ENCODE measurements around the gene NLGN2. TPM values are rescaled to one million over a fixed set of nuclear protein-coding genes. Genes with fewer than 3 reads are reported as not detected.

NLGN2 gene
- total and polyA plus RNA-seq, 9 donors, result 11.4 to 76.2 (median 49.4) TPM

DNA sequence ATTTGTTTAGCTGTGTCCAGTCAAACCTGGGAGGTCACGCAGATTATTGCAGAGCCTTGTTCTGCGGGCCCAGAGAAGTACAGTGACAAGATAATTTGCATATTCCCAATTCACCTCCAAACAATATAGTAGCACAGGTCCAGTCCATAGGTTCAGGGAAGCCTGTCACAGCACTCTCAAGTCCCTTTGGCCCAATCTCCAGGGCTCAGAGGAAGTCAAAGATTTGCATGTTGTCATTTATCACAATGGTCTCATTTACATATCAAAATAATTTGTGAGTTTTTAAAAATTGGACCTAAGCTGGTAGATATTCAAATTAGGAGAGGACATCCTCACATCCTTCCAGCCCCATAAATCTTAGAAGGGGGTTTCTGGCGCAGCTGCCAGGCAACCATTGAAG, 59.9 kb downstream of the NLGN2 start:
- H3K4me1 ChIP-seq (ENCODE audit: insufficient read depth), result peaks cover 6% of the 10 kb centered on the region
- intact Hi-C loops (cut with DNase I), result no loop called here
- WGBS, 3 donors, result 86 to 94% (median 93%) methylated on average over 3 of the region's 3 CpGs
- DNase-seq, result no peak
- no peaks in the 10 kb centered on the region for H3K9me3 ChIP-seq
- no peaks in the 10 kb centered on the region for H3K36me3 ChIP-seq
- no peak for TF ChIP-seq POLR2A (IDR thresholded peaks at IDR 0.05)
- TF ChIP-seq, protein P1, sequence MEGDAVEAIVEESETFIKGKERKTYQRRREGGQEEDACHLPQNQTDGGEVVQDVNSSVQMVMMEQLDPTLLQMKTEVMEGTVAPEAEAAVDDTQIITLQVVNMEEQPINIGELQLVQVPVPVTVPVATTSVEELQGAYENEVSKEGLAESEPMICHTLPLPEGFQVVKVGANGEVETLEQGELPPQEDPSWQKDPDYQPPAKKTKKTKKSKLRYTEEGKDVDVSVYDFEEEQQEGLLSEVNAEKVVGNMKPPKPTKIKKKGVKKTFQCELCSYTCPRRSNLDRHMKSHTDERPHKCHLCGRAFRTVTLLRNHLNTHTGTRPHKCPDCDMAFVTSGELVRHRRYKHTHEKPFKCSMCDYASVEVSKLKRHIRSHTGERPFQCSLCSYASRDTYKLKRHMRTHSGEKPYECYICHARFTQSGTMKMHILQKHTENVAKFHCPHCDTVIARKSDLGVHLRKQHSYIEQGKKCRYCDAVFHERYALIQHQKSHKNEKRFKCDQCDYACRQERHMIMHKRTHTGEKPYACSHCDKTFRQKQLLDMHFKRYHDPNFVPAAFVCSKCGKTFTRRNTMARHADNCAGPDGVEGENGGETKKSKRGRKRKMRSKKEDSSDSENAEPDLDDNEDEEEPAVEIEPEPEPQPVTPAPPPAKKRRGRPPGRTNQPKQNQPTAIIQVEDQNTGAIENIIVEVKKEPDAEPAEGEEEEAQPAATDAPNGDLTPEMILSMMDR (IDR thresholded peaks at IDR 0.05), result no peak
- no peak for TF ChIP-seq EP300 (IDR thresholded peaks at IDR 0.05)
- H3K27ac ChIP-seq, result peak overlapping the region in 1 of 2 donors; percentile 11
- no peak overlapping the region for H3K4me3 ChIP-seq
- H3K27me3 ChIP-seq, result no peaks in the 10 kb centered on the region

DNA sequence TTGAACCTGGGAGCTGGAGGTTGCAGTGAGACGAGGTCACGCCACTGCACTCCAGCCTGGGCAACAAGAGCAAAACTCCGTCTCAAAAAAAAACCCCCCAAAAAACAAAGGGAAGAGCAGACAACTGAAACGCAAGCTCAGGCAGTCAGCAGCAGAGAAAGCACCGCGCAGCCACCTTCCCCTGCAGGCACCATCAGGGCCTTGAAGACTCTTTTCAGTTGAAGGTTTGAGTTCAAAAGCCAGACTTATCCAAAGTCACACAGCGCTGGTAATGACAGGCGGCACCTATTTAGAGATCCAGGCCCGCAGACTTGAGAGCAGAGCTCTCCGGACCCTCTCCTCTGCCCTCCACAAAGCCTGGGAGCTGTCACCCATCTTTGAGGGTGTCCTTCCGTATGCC, 60.6 kb downstream of the NLGN2 start:
- Histone ChIP-seq H3K27ac (no peak overlapping the region), H3K27me3 (no peaks in the 10 kb centered on the region), H3K9me3 (no peaks in the 10 kb centered on the region), H3K36me3 (no peaks in the 10 kb centered on the region), H3K4me1 (ENCODE audit: insufficient read depth) (peaks cover 6% of the 10 kb centered on the region), H3K4me3 (no peak overlapping the region)
- TF ChIP-seq, protein P1 (IDR thresholded peaks at IDR 0.05), result no peak
- no peak for TF ChIP-seq POLR2A (IDR thresholded peaks at IDR 0.05)
- TF ChIP-seq EP300 (IDR thresholded peaks at IDR 0.05), result no peak
- WGBS, 3 donors, result 94 to 95% (median 95%) methylated on average over 11 of the region's 11 CpGs
- no peak for DNase-seq
- intact Hi-C loops (cut with DNase I), result no loop called here

DNA sequence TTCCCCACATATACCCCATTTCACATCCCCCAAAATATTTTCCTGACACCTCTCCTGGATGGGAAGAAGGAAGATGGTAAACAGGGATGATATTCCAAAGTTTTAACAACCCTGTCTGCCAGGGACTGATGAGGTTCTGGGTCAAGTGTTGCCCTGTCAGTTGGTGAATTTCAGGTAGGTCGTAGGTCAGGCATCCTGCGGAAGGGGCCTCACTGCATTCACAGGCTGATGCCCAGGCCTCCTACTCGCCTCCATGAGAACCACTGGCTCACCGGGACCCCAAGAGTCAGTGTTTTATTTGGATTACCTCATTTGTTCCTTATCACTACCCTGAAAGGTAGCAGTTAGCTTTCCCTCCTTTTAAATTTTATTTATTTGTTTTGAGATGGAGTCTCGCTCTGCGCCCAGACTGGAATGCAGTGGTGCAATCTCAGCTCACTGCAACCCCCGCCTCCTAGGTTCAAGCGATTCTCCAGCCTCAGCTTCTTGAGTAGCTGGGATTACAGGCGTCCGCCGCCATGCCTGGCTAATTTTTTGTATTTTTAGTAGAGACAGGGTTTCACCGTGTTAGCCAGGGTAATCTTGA, 61.3 kb downstream of the NLGN2 start:
- Histone ChIP-seq H3K27ac (no peak overlapping the region), H3K36me3 (no peaks in the 10 kb centered on the region), H3K9me3 (no peaks in the 10 kb centered on the region), H3K27me3 (no peaks in the 10 kb centered on the region), H3K4me3 (no peak overlapping the region), H3K4me1 (ENCODE audit: insufficient read depth) (peaks cover 6% of the 10 kb centered on the region)
- TF ChIP-seq EP300 (IDR thresholded peaks at IDR 0.05) (no peak), POLR2A (IDR thresholded peaks at IDR 0.05) (no peak)
- TF ChIP-seq, protein P1 (IDR thresholded peaks at IDR 0.05), result no peak
- intact Hi-C loops (cut with DNase I), result no loop called here
- DNase-seq, result no peak
- 74 to 81% (median 75%) methylated on average over 12 of the region's 12 CpGs for WGBS, 3 donors

Other genes starting within 250 kb of the NLGN2 start
Only the 30 nearest of the 39 such genes appear.
- gene DVL2, start 173.3 kb upstream of the NLGN2 start, total RNA-seq, result 10 to 100 TPM; 36.9 to 80.6 (median 61.3) TPM
- 10 to 100 TPM in 1 of 2 donors, 1 to 10 TPM in 1; 8.2 to 49.0 TPM for gene DVL2, start 173.3 kb upstream of the NLGN2 start, polyA plus RNA-seq
- gene PHF23, start 168.4 kb upstream of the NLGN2 start, total RNA-seq, result 10 to 100 TPM; 19.4 to 57.7 (median 41.0) TPM
- gene PHF23, start 168.4 kb upstream of the NLGN2 start, polyA plus RNA-seq, result 10 to 100 TPM; 23.3 to 42.5 TPM
- 1,000 to 10,000 TPM in 1 of 7 donors, 100 to 1,000 TPM in 6; 526 to 1,303 (median 619) TPM for gene GABARAP, start 165.4 kb upstream of the NLGN2 start, total RNA-seq
- gene GABARAP, start 165.4 kb upstream of the NLGN2 start, polyA plus RNA-seq, result 1,000 to 10,000 TPM in 1 of 2 donors, 100 to 1,000 TPM in 1; 763 to 1,518 TPM
- 100 to 1,000 TPM in 5 of 7 donors, 10 to 100 TPM in 2; 42.3 to 136 (median 123) TPM for gene CTDNEP1, start 156.1 kb upstream of the NLGN2 start, total RNA-seq
- 100 to 1,000 TPM in 1 of 2 donors, 10 to 100 TPM in 1; 82.5 to 256 TPM for gene CTDNEP1, start 156.1 kb upstream of the NLGN2 start, polyA plus RNA-seq
- gene ELP5, start 155.6 kb upstream of the NLGN2 start, total RNA-seq, result 10 to 100 TPM; 18.7 to 55.7 (median 40.6) TPM
- 10 to 100 TPM; 35.1 to 56.0 TPM for gene ELP5, start 155.6 kb upstream of the NLGN2 start, polyA plus RNA-seq
- 100 to 1,000 TPM in 1 of 7 donors, 1 to 10 TPM in 4, under 1 TPM in 1, not detected in 1; 0.53 to 102 (median 6.3) TPM for gene CLDN7, start 145.4 kb upstream of the NLGN2 start, total RNA-seq
- gene CLDN7, start 145.4 kb upstream of the NLGN2 start, polyA plus RNA-seq, result 1 to 10 TPM in 1 of 2 donors, under 1 TPM in 1; 0.27 to 1.1 TPM
- 1 to 10 TPM in 6 of 7 donors, under 1 TPM in 1; 0.83 to 9.8 (median 2.3) TPM for gene SLC2A4, start 126.1 kb upstream of the NLGN2 start, total RNA-seq
- 1 to 10 TPM; 3.4 to 4.1 TPM for gene SLC2A4, start 126.1 kb upstream of the NLGN2 start, polyA plus RNA-seq
- 1 to 10 TPM in 2 of 7 donors, under 1 TPM in 2, not detected in 3; 0.30 to 1.8 (median 0.98) TPM for gene YBX2, start 113.2 kb upstream of the NLGN2 start, total RNA-seq
- under 1 TPM; 0.33 to 0.80 TPM for gene YBX2, start 113.2 kb upstream of the NLGN2 start, polyA plus RNA-seq
- gene EIF5A, start 100.2 kb upstream of the NLGN2 start, total RNA-seq, result 100 to 1,000 TPM in 5 of 7 donors, 10 to 100 TPM in 2; 55.9 to 302 (median 229) TPM
- gene EIF5A, start 100.2 kb upstream of the NLGN2 start, polyA plus RNA-seq, result 100 to 1,000 TPM; 182 to 258 TPM
- 10 to 100 TPM; 53.1 to 76.5 (median 59.3) TPM for gene GPS2, start 92.5 kb upstream of the NLGN2 start, total RNA-seq
- gene GPS2, start 92.5 kb upstream of the NLGN2 start, polyA plus RNA-seq, result 100 to 1,000 TPM in 1 of 2 donors, 10 to 100 TPM in 1; 62.2 to 103 TPM
- 10 to 100 TPM; 11.2 to 48.0 (median 41.6) TPM for gene NEURL4, start 78.5 kb upstream of the NLGN2 start, total RNA-seq
- gene NEURL4, start 78.5 kb upstream of the NLGN2 start, polyA plus RNA-seq, result 10 to 100 TPM in 1 of 2 donors, 1 to 10 TPM in 1; 9.6 to 32.8 TPM
- 1 to 10 TPM; 1.9 to 9.4 (median 5.5) TPM for gene ACAP1, start 71.3 kb upstream of the NLGN2 start, total RNA-seq
- 1 to 10 TPM; 2.2 to 5.8 TPM for gene ACAP1, start 71.3 kb upstream of the NLGN2 start, polyA plus RNA-seq
- gene KCTD11, start 55.7 kb upstream of the NLGN2 start, total RNA-seq, result 10 to 100 TPM in 5 of 7 donors, 1 to 10 TPM in 2; 5.1 to 12.9 (median 10.5) TPM
- 10 to 100 TPM; 10.4 to 12.5 TPM for gene KCTD11, start 55.7 kb upstream of the NLGN2 start, polyA plus RNA-seq
- not detected for gene TMEM95, start 52.7 kb upstream of the NLGN2 start, total RNA-seq
- gene TMEM95, start 52.7 kb upstream of the NLGN2 start, polyA plus RNA-seq, result not detected
- 1 to 10 TPM; 5.0 to 8.3 (median 6.4) TPM for gene TNK1, start 26.8 kb upstream of the NLGN2 start, total RNA-seq
- gene TNK1, start 26.8 kb upstream of the NLGN2 start, polyA plus RNA-seq, result 1 to 10 TPM in 1 of 2 donors, under 1 TPM in 1; 0.85 to 3.6 TPM
- gene PLSCR3, start 13.3 kb upstream of the NLGN2 start, total RNA-seq, result 10 to 100 TPM; 11.0 to 52.4 (median 33.8) TPM
- gene PLSCR3, start 13.3 kb upstream of the NLGN2 start, polyA plus RNA-seq, result 10 to 100 TPM in 1 of 2 donors, 1 to 10 TPM in 1; 7.1 to 40.9 TPM
- 100 to 1,000 TPM in 2 of 7 donors, 10 to 100 TPM in 5; 57.0 to 133 (median 85.2) TPM for gene TMEM256, start 3.7 kb upstream of the NLGN2 start, total RNA-seq
- 100 to 1,000 TPM in 1 of 2 donors, 10 to 100 TPM in 1; 44.0 to 128 TPM for gene TMEM256, start 3.7 kb upstream of the NLGN2 start, polyA plus RNA-seq
- gene SPEM1, start 12.5 kb downstream of the NLGN2 start, total RNA-seq, result not detected
- gene SPEM1, start 12.5 kb downstream of the NLGN2 start, polyA plus RNA-seq, result not detected
- gene SPEM2, start 17.8 kb downstream of the NLGN2 start, total RNA-seq, result not detected
- not detected for gene SPEM2, start 17.8 kb downstream of the NLGN2 start, polyA plus RNA-seq
- not detected for gene SPEM3, start 21.0 kb downstream of the NLGN2 start, total RNA-seq
- gene SPEM3, start 21.0 kb downstream of the NLGN2 start, polyA plus RNA-seq, result not detected
- gene TMEM102, start 27.6 kb downstream of the NLGN2 start, total RNA-seq, result 1 to 10 TPM in 5 of 7 donors, under 1 TPM in 2; 0.43 to 8.3 (median 1.5) TPM
- 1 to 10 TPM in 1 of 2 donors, under 1 TPM in 1; 0.61 to 1.2 TPM for gene TMEM102, start 27.6 kb downstream of the NLGN2 start, polyA plus RNA-seq
- gene FGF11, start 31.7 kb downstream of the NLGN2 start, total RNA-seq, result 1 to 10 TPM in 2 of 7 donors, under 1 TPM in 5; 0.10 to 4.2 (median 0.61) TPM
- gene FGF11, start 31.7 kb downstream of the NLGN2 start, polyA plus RNA-seq, result 1 to 10 TPM in 1 of 2 donors, under 1 TPM in 1; 0.25 to 5.1 TPM
- 10 to 100 TPM in 2 of 7 donors, 1 to 10 TPM in 5; 3.2 to 13.5 (median 7.6) TPM for gene CHRNB1, start 37.2 kb downstream of the NLGN2 start, total RNA-seq
- 1 to 10 TPM; 5.9 to 7.8 TPM for gene CHRNB1, start 37.2 kb downstream of the NLGN2 start, polyA plus RNA-seq
- 100 to 1,000 TPM in 3 of 7 donors, 10 to 100 TPM in 4; 39.3 to 123 (median 85.5) TPM for gene ZBTB4, start 71.8 kb downstream of the NLGN2 start, total RNA-seq
- gene ZBTB4, start 71.8 kb downstream of the NLGN2 start, polyA plus RNA-seq, result 10 to 100 TPM; 53.8 to 84.5 TPM
- not detected for gene SLC35G6, start 73.6 kb downstream of the NLGN2 start, total RNA-seq
- not detected for gene SLC35G6, start 73.6 kb downstream of the NLGN2 start, polyA plus RNA-seq
- gene POLR2A, start 76.5 kb downstream of the NLGN2 start, total RNA-seq, result 100 to 1,000 TPM in 2 of 7 donors, 10 to 100 TPM in 5; 39.5 to 110 (median 88.2) TPM
- gene POLR2A, start 76.5 kb downstream of the NLGN2 start, polyA plus RNA-seq, result 10 to 100 TPM; 26.7 to 74.5 TPM
- 10 to 100 TPM; 37.3 to 78.3 (median 59.6) TPM for gene TNFSF12, start 141.2 kb downstream of the NLGN2 start, total RNA-seq
- gene TNFSF12, start 141.2 kb downstream of the NLGN2 start, polyA plus RNA-seq, result 10 to 100 TPM; 26.6 to 70.1 TPM
- 10 to 100 TPM; 10.4 to 38.8 (median 21.7) TPM for gene TNFSF13, start 150.9 kb downstream of the NLGN2 start, total RNA-seq
- 10 to 100 TPM; 16.9 to 33.1 TPM for gene TNFSF13, start 150.9 kb downstream of the NLGN2 start, polyA plus RNA-seq
- 10 to 100 TPM; 31.2 to 44.2 (median 42.1) TPM for gene SENP3, start 154.1 kb downstream of the NLGN2 start, total RNA-seq
- 100 to 1,000 TPM in 1 of 2 donors, 10 to 100 TPM in 1; 45.6 to 104 TPM for gene SENP3, start 154.1 kb downstream of the NLGN2 start, polyA plus RNA-seq
- gene CD68, start 171.8 kb downstream of the NLGN2 start, total RNA-seq, result 10 to 100 TPM in 5 of 7 donors, 1 to 10 TPM in 2; 5.2 to 72.0 (median 14.8) TPM
- 100 to 1,000 TPM in 1 of 2 donors, 10 to 100 TPM in 1; 22.2 to 132 TPM for gene CD68, start 171.8 kb downstream of the NLGN2 start, polyA plus RNA-seq